Posterior vena cava (tissue), 2 donors: Measurements from ENCODE around the gene CACNA1G. TPM values are rescaled to one million over a fixed set of nuclear protein-coding genes. Genes with fewer than 3 reads are reported as not detected.

Experiments
- DNase-seq: peaks from one replicate; pipeline ENCODE4 v3.0.0-alpha.2; 2020; ENCODE audit warnings: low spot score
- intact Hi-C, 2 donors: fragments of 100-400 bp; cut with DNase I; formaldehyde crosslinking; loops; one replicate each; pipeline versions ENCODE4 v1.14.1 to v1.14.2; 2022 to 2023
- total RNA-seq, 2 donors: library from RNA; stranded (reverse); fragmentation: NEBNext Ultra II Directional; extraction: Animal tissue kit (Norgen Biotek cat#: 25700); gene quantifications; one replicate each; pipeline ENCODE4 v1.2.1, GENCODE V29; 2021
- donor health status: DM: yes; HTN: yes; CAD: no.
- donor health status: DM: yes; HTN: yes; CAD: no.

CACNA1G gene
- total RNA-seq, 2 donors from 2014 or later, result 1.1 to 4.4 TPM

DNA sequence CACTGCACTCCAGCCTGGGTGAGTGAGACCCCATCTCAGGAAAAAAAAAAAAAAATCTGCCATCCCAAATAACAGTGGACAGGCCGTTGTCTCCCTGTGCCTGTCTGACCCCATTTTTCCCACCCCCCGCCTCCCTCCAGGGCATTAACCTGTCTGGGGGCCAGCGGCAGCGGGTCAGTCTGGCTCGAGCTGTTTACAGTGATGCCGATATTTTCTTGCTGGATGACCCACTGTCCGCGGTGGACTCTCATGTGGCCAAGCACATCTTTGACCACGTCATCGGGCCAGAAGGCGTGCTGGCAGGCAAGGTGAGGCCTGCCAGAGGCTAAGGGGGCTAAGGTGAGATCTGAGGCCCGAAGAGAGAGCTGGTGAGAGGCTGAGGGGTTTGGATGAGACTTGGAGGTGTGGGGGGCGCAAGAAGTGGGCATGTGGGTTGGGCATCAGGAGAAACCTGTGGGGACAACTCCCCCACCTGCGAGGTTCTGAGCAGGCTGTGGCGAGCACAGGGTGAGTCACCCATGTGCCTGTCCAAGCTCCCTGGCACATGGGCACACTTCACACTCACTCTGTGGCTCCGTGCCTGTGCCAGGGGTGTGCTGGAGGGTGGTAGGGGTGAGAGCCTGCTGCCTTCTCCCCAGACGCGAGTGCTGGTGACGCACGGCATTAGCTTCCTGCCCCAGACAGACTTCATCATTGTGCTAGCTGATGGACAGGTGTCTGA, 112.5 kb downstream of the CACNA1G start:
- intact Hi-C loops, result no loop called here
- DNase-seq, result peak; percentile 55

DNA sequence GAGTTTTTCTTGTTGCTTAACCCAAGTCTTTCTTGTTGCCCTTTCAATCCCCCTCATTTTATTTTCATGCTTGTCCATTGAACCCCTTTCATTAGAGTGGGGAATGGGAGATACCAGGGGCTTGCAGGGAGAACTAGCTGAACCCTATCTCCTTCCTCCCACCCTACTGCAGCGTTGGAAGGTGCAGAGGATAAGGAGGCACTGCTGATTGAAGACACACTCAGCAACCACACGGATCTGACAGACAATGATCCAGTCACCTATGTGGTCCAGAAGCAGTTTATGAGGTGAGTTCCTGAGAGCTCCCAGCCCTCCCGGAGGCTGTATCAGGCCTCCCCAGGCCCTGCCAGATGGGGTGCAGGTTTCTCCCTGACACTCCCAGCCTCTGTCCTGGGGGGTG, 114.7 kb downstream of the CACNA1G start:
- no peak for DNase-seq
- intact Hi-C loops, result no loop called here

DNA sequence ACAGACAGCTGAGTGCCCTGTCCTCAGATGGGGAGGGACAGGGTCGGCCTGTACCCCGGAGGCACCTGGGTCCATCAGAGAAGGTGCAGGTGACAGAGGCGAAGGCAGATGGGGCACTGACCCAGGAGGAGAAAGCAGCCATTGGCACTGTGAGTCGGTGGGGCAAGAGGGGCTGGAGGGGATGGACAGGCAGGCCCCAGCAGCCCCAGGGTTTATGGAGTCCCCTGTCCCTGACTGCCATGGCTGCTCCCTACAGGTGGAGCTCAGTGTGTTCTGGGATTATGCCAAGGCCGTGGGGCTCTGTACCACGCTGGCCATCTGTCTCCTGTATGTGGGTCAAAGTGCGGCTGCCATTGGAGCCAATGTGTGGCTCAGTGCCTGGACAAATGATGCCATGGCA, 115.1 kb downstream of the CACNA1G start:
- intact Hi-C loops, result no loop called here
- peak; percentile 62 for DNase-seq

DNA sequence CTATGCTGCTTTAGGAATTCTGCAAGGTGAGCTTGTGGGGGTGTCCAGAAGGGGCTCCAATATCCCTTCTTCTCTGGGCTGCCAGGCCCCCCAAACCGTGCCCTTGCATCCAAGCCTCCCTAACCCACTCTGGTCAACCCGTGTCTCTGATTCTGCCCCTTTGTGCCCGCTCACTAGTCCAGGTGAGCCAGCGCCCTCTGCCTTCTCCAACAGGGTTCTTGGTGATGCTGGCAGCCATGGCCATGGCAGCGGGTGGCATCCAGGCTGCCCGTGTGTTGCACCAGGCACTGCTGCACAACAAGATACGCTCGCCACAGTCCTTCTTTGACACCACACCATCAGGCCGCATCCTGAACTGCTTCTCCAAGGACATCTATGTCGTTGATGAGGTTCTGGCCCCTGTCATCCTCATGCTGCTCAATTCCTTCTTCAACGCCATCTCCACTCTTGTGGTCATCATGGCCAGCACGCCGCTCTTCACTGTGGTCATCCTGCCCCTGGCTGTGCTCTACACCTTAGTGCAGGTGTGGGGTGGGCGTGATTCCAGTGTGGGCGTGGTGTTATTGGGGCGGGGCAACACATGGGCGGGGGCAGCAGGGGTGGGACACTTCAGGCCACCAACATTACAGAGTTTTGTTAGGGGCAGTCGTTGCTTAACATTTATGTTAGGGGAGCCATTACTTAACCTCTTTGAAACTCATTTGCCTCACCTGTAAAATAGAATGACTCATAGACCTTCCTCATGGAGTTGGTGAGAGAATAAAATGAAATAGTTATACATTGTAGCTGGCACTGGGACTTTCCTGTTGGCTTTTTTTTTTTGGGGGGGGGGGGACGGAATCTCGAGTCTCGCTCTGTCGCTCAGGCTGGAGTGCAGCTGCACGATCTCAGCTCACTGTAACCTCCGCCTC, 115.8 kb downstream of the CACNA1G start:
- intact Hi-C loops, result no loop called here

More for the DNA sequence above, 115.8 kb downstream of the CACNA1G start:
- DNase-seq, result peak; percentile 62

Other genes starting within 250 kb of the CACNA1G start
- 10 to 100 TPM; 18.1 to 21.9 TPM for gene XYLT2, start 214.6 kb upstream of the CACNA1G start, total RNA-seq
- gene MRPL27, start 187.5 kb upstream of the CACNA1G start, total RNA-seq, result 10 to 100 TPM; 38.2 to 40.1 TPM
- gene EME1, start 187.5 kb upstream of the CACNA1G start, total RNA-seq, result 1 to 10 TPM in 1 of 2 donors, under 1 TPM in 1; 0.62 to 1.4 TPM
- gene LRRC59, start 163.2 kb upstream of the CACNA1G start, total RNA-seq, result 10 to 100 TPM; 66.1 to 93.6 TPM
- 10 to 100 TPM; 13.9 to 14.9 TPM for gene ACSF2, start 134.5 kb upstream of the CACNA1G start, total RNA-seq
- gene CHAD, start 91.8 kb upstream of the CACNA1G start, total RNA-seq, result under 1 TPM in 1 of 2 donors, not detected in 1; 0.46 TPM
- 10 to 100 TPM; 24.9 to 25.4 TPM for gene RSAD1, start 81.9 kb upstream of the CACNA1G start, total RNA-seq
- gene MYCBPAP, start 52.3 kb upstream of the CACNA1G start, total RNA-seq, result under 1 TPM; 0.29 to 0.69 TPM
- gene EPN3, start 28.0 kb upstream of the CACNA1G start, total RNA-seq, result not detected
- 10 to 100 TPM; 30.1 to 53.4 TPM for gene SPATA20, start 13.5 kb upstream of the CACNA1G start, total RNA-seq
- gene ABCC3, start 74.2 kb downstream of the CACNA1G start, total RNA-seq, result 10 to 100 TPM; 13.1 to 19.8 TPM
- gene ANKRD40, start 147.2 kb downstream of the CACNA1G start, total RNA-seq, result 10 to 100 TPM; 57.4 to 77.3 TPM
- 10 to 100 TPM; 82.0 to 92.5 TPM for gene LUC7L3, start 158.9 kb downstream of the CACNA1G start, total RNA-seq
- not detected for gene ANKRD40CL, start 206.8 kb downstream of the CACNA1G start, total RNA-seq